Panc1 (cell line): ENCODE measurements around the gene CLNK. TPM values are rescaled to one million over a fixed set of nuclear protein-coding genes. Genes with fewer than 3 reads are reported as not detected.

ENCODE experiments used
- ATAC-seq: fragments of 200-7000 bp; cut with Tn5 transposase; 2 replicates; pipeline ENCODE4 v1.9.1; 2020; ENCODE audit warnings: mild to moderate bottlenecking, moderate library complexity
- BruUV-seq: library from RNA; stranded (reverse); fragments of 400-500 nt; replicated peaks from 2 replicates; lab custom pipeline; 2021; lab: Mats Ljungman, UMichigan
- CTCF ChIA-PET: fragments of 300-600 bp; sonication (Branson Sonifier 250); formaldehyde crosslinking; loops from one replicate; lab custom pipeline; 2022; ENCODE audit warnings: antibody characterized with exemption; lab: Charles Lee
- POLR2A ChIA-PET: fragments of 300-600 bp; sonication (Branson Sonifier 250); formaldehyde crosslinking; loops from one replicate; lab custom pipeline; 2022; ENCODE audit warnings: antibody characterized with exemption; lab: Charles Lee
- DNase-seq: peaks from one replicate; pipeline ENCODE4 v3.0.0-alpha.2; 2010; ENCODE audit warnings: low read depth, low spot score
- H3K27ac ChIP-seq: 2 replicates; pipeline ENCODE4 v1.5.1; 2011; ENCODE audit warnings: mild to moderate bottlenecking, low read length, inconsistent platforms
- H3K27me3 ChIP-seq: fragments of 200-500 bp; sonication (Bioruptor generic); 2 replicates; pipeline ENCODE4 v1.6.0; 2014; ENCODE audit warnings: low read length, inconsistent platforms; ENCODE audit not compliant: control insufficient read depth, insufficient read depth
- H3K36me3 ChIP-seq: fragments of 200-500 bp; sonication (Bioruptor generic); 2 replicates; pipeline ENCODE4 v1.5.1; 2014; ENCODE audit warnings: inconsistent platforms, mild to moderate bottlenecking, low read length, moderate library complexity; ENCODE audit not compliant: control insufficient read depth, insufficient read depth
- H3K4me1 ChIP-seq: 2 replicates; pipeline ENCODE4 v1.5.1; 2011; ENCODE audit warnings: inconsistent platforms, mild to moderate bottlenecking, low read length, moderate library complexity; ENCODE audit not compliant: control insufficient read depth, insufficient read depth
- H3K4me3 ChIP-seq, 2 experiments: 2 replicates each; pipeline ENCODE4 v1.5.1; 2011 to 2012; ENCODE audit warnings: low read depth in 2 of 2, low read length in 2 of 2, mild to moderate bottlenecking in 2 of 2, inconsistent platforms in 1 of 2, moderate library complexity in 1 of 2
- H3K9me3 ChIP-seq: fragments of 200-500 bp; sonication (Bioruptor generic); 2 replicates; pipeline ENCODE4 v1.5.1; 2014; ENCODE audit warnings: low read depth, mild to moderate bottlenecking, inconsistent platforms, low read length, moderate library complexity; ENCODE audit not compliant: control insufficient read depth, insufficient read depth
- POLR2AphosphoS5 ChIP-seq: IDR thresholded peaks from 2 replicates; pipeline ENCODE4 v1.6.1; 2012; ENCODE audit warnings: mild to moderate bottlenecking, low read depth, low read length, moderate library complexity
- SIN3A ChIP-seq: IDR thresholded peaks from 2 replicates; pipeline ENCODE4 v1.6.1; 2012; ENCODE audit warnings: low read depth, mild to moderate bottlenecking, low read length, moderate library complexity, borderline replicate concordance; ENCODE audit not compliant: insufficient read depth
- TCF7L2 ChIP-seq: IDR thresholded peaks from 2 replicates; pipeline ENCODE4 v1.6.1; 2011; ENCODE audit warnings: mild to moderate bottlenecking, low read depth, low read length, inconsistent platforms
- in situ Hi-C: cut with HindIII; loops from 2 replicates; pipeline ENCODE4 v1.10.0; 2016; ENCODE audit warnings: low sequenced_read_pairs, low pct_unique_long_range_greater_than_20kb
- intact Hi-C: fragments of 100-400 bp; cut with micrococcal nuclease; formaldehyde crosslinking; loops from one replicate; pipeline ENCODE4 v1.10.0; 2022; ENCODE audit not compliant: unreplicated experiment
- total RNA-seq: library from RNA; stranded (reverse); gene quantifications from one replicate; pipeline ENCODE4 v1.2.1, GENCODE V29; 2021; ENCODE audit not compliant: unreplicated experiment
- TF ChIP-seq, protein P1 (sequence below): fragments of 450-650 bp; IDR thresholded peaks from 2 replicates; pipeline ENCODE4 v1.5.1; 2017; ENCODE audit warnings: mild to moderate bottlenecking
- TF ChIP-seq, protein P2 (sequence below), 2 experiments: IDR thresholded peaks; 2 replicates each; pipeline ENCODE4 v1.6.1; 2011 to 2012; ENCODE audit warnings: low read depth in 2 of 2, control low read depth in 1 of 2, low read length in 1 of 2, mild to moderate bottlenecking in 1 of 2, moderate library complexity in 1 of 2; ENCODE audit not compliant: insufficient read depth in 1 of 2

The CLNK gene
- total RNA-seq, 1 experiment from 2014 or later = not detected

DNA sequence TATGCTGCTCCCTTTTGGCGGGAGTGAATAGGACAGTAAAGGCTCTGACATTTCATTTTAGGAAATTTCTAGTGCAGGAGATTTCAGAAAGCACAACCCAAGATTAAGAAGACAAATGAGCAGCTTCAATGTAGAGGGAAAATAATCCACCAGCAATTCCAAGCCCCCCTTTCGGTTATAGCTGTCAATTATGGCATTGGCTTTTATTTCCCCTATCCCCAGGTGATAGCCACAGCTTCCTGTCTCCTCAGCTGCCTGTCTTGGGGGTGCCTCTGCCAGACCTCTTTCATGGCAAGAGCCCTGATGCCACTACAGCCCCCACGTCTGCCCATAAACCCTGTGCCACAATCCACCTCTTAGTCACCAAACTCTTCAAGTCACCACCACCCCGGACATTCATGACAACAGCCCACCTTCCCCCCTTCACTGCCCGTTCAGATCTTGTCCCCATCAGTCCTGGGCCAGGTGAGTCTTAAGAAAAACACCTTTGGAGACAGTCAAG, 48.4 kb upstream of the CLNK start:
- BruUV-seq = no TSS peak
- TF ChIP-seq, protein P1, sequence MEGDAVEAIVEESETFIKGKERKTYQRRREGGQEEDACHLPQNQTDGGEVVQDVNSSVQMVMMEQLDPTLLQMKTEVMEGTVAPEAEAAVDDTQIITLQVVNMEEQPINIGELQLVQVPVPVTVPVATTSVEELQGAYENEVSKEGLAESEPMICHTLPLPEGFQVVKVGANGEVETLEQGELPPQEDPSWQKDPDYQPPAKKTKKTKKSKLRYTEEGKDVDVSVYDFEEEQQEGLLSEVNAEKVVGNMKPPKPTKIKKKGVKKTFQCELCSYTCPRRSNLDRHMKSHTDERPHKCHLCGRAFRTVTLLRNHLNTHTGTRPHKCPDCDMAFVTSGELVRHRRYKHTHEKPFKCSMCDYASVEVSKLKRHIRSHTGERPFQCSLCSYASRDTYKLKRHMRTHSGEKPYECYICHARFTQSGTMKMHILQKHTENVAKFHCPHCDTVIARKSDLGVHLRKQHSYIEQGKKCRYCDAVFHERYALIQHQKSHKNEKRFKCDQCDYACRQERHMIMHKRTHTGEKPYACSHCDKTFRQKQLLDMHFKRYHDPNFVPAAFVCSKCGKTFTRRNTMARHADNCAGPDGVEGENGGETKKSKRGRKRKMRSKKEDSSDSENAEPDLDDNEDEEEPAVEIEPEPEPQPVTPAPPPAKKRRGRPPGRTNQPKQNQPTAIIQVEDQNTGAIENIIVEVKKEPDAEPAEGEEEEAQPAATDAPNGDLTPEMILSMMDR = no peak
- no peak for TF ChIP-seq POLR2AphosphoS5
- TF ChIP-seq SIN3A = no peak
- TF ChIP-seq, protein P2, sequence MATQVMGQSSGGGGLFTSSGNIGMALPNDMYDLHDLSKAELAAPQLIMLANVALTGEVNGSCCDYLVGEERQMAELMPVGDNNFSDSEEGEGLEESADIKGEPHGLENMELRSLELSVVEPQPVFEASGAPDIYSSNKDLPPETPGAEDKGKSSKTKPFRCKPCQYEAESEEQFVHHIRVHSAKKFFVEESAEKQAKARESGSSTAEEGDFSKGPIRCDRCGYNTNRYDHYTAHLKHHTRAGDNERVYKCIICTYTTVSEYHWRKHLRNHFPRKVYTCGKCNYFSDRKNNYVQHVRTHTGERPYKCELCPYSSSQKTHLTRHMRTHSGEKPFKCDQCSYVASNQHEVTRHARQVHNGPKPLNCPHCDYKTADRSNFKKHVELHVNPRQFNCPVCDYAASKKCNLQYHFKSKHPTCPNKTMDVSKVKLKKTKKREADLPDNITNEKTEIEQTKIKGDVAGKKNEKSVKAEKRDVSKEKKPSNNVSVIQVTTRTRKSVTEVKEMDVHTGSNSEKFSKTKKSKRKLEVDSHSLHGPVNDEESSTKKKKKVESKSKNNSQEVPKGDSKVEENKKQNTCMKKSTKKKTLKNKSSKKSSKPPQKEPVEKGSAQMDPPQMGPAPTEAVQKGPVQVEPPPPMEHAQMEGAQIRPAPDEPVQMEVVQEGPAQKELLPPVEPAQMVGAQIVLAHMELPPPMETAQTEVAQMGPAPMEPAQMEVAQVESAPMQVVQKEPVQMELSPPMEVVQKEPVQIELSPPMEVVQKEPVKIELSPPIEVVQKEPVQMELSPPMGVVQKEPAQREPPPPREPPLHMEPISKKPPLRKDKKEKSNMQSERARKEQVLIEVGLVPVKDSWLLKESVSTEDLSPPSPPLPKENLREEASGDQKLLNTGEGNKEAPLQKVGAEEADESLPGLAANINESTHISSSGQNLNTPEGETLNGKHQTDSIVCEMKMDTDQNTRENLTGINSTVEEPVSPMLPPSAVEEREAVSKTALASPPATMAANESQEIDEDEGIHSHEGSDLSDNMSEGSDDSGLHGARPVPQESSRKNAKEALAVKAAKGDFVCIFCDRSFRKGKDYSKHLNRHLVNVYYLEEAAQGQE (IDR thresholded peaks at IDR 0.05; ENCODE audit: insufficient read depth in 1 of 2, low read depth in 2 of 2, low read length in 1 of 2) = no peak
- TF ChIP-seq TCF7L2 = no peak

DNA sequence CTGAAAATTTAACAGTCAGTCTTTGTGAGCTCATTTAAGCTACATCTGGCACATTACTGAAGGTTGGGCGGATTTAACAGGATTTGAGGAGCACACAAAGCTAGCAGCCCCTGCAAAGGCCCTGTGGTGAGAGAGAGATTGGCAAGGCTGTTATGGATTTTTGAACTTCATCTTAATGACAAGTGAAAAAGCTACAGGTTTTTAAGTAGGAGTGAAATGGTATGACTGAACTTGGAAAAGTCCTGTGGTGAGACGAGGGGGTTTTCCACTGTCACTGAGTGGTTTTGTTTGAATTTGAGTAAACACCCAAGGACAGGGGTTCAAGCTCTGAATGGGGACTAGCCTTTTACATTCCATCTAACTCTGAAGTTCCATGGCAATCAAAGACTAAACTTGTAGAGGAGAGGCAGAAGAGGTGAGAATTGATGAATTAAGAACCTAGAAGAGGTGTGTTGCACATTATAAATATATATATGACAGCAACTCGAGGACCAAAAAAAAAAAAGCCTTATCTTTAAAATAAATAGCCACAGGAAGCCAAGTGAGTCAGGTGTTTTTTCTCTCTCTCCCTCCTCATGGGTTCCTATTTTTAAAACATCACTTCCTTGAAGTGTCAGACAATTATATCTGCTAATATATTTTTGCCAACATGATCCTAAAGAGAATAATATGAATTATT, 47.8 kb upstream of the CLNK start:
- TF ChIP-seq TCF7L2 (no peak), POLR2AphosphoS5 (no peak), SIN3A (no peak)
- TF ChIP-seq, protein P2 (IDR thresholded peaks at IDR 0.05; ENCODE audit: insufficient read depth in 1 of 2, low read depth in 2 of 2, low read length in 1 of 2) = no peak
- TF ChIP-seq, protein P1 = no peak
- Histone ChIP-seq H3K9me3 (no peaks in the 10 kb centered on the region), H3K27ac (no peak overlapping the region), H3K4me1 (no peaks in the 10 kb centered on the region), H3K36me3 (no peaks in the 10 kb centered on the region), H3K27me3 (no peaks in the 10 kb centered on the region), H3K4me3 (no peak overlapping the region)
- ATAC-seq = no peak
- ChIA-PET POLR2A (no interaction called here), CTCF (no interaction called here)
- intact Hi-C loops = no loop called here
- no TSS peak for BruUV-seq
- in situ Hi-C loops = no loop called here
- DNase-seq = no peak

More for the DNA sequence above, 48.4 kb upstream of the CLNK start:
- no peaks in the 10 kb centered on the region for H3K4me1 ChIP-seq
- CTCF ChIA-PET = no interaction called here
- H3K36me3 ChIP-seq = no peaks in the 10 kb centered on the region
- in situ Hi-C loops (no loop called here), intact Hi-C loops (no loop called here)
- ATAC-seq (no peak), DNase-seq (no peak)
- no peaks in the 10 kb centered on the region for H3K9me3 ChIP-seq
- H3K4me3 ChIP-seq = no peak overlapping the region
- H3K27ac ChIP-seq = no peak overlapping the region
- POLR2A ChIA-PET = no interaction called here
- H3K27me3 ChIP-seq = no peaks in the 10 kb centered on the region
